A673 (cell line): ENCODE results near the gene ARHGAP24. TPM values are rescaled to one million over a fixed set of nuclear protein-coding genes. Genes with fewer than 3 reads are reported as not detected.

Experiments used
- BruUV-seq: library from RNA; stranded (reverse); fragments of 400-500 nt; replicated peaks from 2 replicates; lab custom pipeline; 2021; lab: Mats Ljungman, UMichigan
- CTCF ChIA-PET: fragments of 300-600 bp; sonication (Branson Sonifier 250); formaldehyde crosslinking; loops from one replicate; lab custom pipeline; 2022; ENCODE audit warnings: antibody characterized with exemption; lab: Charles Lee
- POLR2A ChIA-PET: fragments of 300-600 bp; sonication (Branson Sonifier 250); formaldehyde crosslinking; loops from one replicate; lab custom pipeline; 2022; ENCODE audit warnings: antibody characterized with exemption; ENCODE audit not compliant: low non-redundant PET; lab: Charles Lee
- DNase-seq: peaks from one replicate; pipeline ENCODE4 v3.0.0-alpha.2; 2015; ENCODE audit warnings: low spot score
- H3K27ac ChIP-seq: fragments of 200-600 bp; sonication (generic); 2 replicates; pipeline ENCODE4 v1.5.1; 2016; ENCODE audit warnings: mixed run types, low read depth, mild to moderate bottlenecking, mixed read lengths, antibody characterized with exemption, low read length; ENCODE audit not compliant: poor library complexity, severe bottlenecking
- H3K27me3 ChIP-seq: fragments of 200-600 bp; sonication (generic); replicated peaks from 2 replicates; pipeline ENCODE4 v1.6.1; 2017; ENCODE audit warnings: mixed run types, low read depth, mild to moderate bottlenecking, mixed read lengths, antibody characterized with exemption, low read length; ENCODE audit not compliant: insufficient read depth, poor library complexity
- H3K36me3 ChIP-seq: fragments of 200-600 bp; sonication (generic); 2 replicates; pipeline ENCODE4 v1.6.1; 2016; ENCODE audit warnings: mixed run types, mild to moderate bottlenecking, mixed read lengths, antibody characterized with exemption, low read length; ENCODE audit not compliant: insufficient read depth, poor library complexity, severe bottlenecking
- H3K4me1 ChIP-seq: fragments of 200-600 bp; sonication (generic); 2 replicates; pipeline ENCODE4 v1.6.1; 2017; ENCODE audit warnings: mixed run types, mild to moderate bottlenecking, mixed read lengths, antibody characterized with exemption, low read length; ENCODE audit not compliant: insufficient read depth, poor library complexity, severe bottlenecking
- H3K4me3 ChIP-seq: fragments of 200-600 bp; sonication (generic); 2 replicates; pipeline ENCODE4 v1.5.1; 2016; ENCODE audit warnings: low read depth, mixed run types, mild to moderate bottlenecking, mixed read lengths, low read length; ENCODE audit not compliant: poor library complexity, severe bottlenecking
- H3K9me3 ChIP-seq: fragments of 200-600 bp; sonication (generic); 2 replicates; pipeline ENCODE4 v1.6.1; 2016; ENCODE audit warnings: mixed run types, low read depth, mild to moderate bottlenecking, mixed read lengths, antibody characterized with exemption, low read length; ENCODE audit not compliant: poor library complexity, severe bottlenecking
- EZH2 ChIP-seq: fragments of 200-600 bp; sonication (generic); IDR thresholded peaks from 2 replicates; pipeline ENCODE4 v1.6.1; 2017; ENCODE audit warnings: borderline replicate concordance, low read depth, mild to moderate bottlenecking, mixed read lengths, antibody characterized with exemption, low read length; ENCODE audit not compliant: poor library complexity, severe bottlenecking
- intact Hi-C: fragments of 100-400 bp; cut with micrococcal nuclease; formaldehyde crosslinking; loops from one replicate; pipeline ENCODE4 v1.10.0; 2022; ENCODE audit not compliant: unreplicated experiment
- microRNA-seq: library from miRNA; unstranded; fragments of <30 nt; microRNA quantifications from one replicate; pipeline ENCODE4 v1.2.0, GENCODE V29; 2021
- total RNA-seq: library from RNA; stranded (reverse); gene quantifications from 2 replicates; pipeline ENCODE4 v1.2.3, GENCODE V29; 2021
- TF ChIP-seq, protein P1 (sequence below): fragments of 300-800, 200-600 bp; sonication (generic); conservative IDR thresholded peaks from 2 replicates; pipeline ENCODE4 v1.5.1; 2017; ENCODE audit warnings: low read depth, mild to moderate bottlenecking, antibody characterized with exemption, low read length, moderate library complexity, mixed read lengths

ARHGAP24 gene
- total RNA-seq, 1 experiment from 2014 or later = 5.8 TPM

DNA sequence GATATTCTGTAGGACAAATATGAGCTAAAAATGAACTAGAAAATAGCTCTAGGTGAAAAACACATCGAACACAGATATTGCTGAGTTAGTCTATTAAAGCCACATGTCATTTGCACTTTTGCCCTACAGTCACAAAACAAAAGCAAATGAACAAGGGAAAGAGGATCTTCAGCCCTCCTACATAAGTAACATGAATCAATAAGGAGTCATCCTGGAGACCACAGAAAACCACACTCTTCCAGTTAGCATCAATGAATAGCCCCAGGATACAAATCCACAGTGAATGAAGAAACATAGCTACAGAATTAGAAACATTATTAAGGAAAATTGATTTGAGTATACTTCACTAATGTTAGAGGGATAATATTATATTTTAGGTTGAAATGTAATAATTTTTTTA, 573.5 kb downstream of the ARHGAP24 start:
- ChIA-PET POLR2A (no interaction called here), CTCF (no interaction called here)
- Histone ChIP-seq H3K4me1 (no peaks in the 10 kb centered on the region), H3K27me3 (no peaks in the 10 kb centered on the region), H3K27ac (no peak overlapping the region), H3K4me3 (no peak overlapping the region), H3K36me3 (no peaks in the 10 kb centered on the region), H3K9me3 (no peaks in the 10 kb centered on the region)
- BruUV-seq = no TSS peak
- intact Hi-C loops = loop anchor here (10.0 kb wide), 2 partner anchors 294 to 964 kb away; no protein-coding TSS in a partner anchor
- DNase-seq = no peak
- TF ChIP-seq, protein P1, sequence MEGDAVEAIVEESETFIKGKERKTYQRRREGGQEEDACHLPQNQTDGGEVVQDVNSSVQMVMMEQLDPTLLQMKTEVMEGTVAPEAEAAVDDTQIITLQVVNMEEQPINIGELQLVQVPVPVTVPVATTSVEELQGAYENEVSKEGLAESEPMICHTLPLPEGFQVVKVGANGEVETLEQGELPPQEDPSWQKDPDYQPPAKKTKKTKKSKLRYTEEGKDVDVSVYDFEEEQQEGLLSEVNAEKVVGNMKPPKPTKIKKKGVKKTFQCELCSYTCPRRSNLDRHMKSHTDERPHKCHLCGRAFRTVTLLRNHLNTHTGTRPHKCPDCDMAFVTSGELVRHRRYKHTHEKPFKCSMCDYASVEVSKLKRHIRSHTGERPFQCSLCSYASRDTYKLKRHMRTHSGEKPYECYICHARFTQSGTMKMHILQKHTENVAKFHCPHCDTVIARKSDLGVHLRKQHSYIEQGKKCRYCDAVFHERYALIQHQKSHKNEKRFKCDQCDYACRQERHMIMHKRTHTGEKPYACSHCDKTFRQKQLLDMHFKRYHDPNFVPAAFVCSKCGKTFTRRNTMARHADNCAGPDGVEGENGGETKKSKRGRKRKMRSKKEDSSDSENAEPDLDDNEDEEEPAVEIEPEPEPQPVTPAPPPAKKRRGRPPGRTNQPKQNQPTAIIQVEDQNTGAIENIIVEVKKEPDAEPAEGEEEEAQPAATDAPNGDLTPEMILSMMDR = no peak
- TF ChIP-seq EZH2 = no peak

DNA sequence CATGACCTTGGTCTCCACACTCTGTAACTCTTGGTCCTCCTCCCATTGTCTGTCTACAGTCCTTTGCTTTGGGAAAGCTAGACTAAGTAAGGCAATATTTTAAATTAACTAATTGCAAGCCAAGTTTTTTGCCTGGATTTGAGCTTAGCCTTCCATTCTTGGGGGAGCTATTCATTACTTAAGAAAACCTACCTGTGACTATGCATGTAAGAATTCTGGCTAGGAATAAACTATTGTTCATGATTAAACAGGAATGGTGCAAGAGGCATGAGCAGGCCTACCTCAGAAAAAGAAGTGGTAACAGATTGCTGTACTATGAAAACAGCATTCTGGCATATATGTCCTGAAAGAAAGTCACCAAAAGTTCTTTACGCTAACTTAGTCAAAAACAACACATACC, 575.5 kb downstream of the ARHGAP24 start:
- ChIA-PET CTCF (no interaction called here), POLR2A (no interaction called here)
- H3K9me3 ChIP-seq = no peaks in the 10 kb centered on the region
- no peaks in the 10 kb centered on the region for H3K36me3 ChIP-seq
- no peak overlapping the region for H3K4me3 ChIP-seq
- intact Hi-C loops = no loop called here
- no peak for DNase-seq
- BruUV-seq = no TSS peak
- no peaks in the 10 kb centered on the region for H3K4me1 ChIP-seq
- H3K27me3 ChIP-seq = no peaks in the 10 kb centered on the region
- TF ChIP-seq EZH2 = no peak
- TF ChIP-seq, protein P1 = no peak
- H3K27ac ChIP-seq = no peak overlapping the region

Small RNA genes lying within 50 kb of the gene (microRNA-seq; reads per million reads assigned to microRNA genes)
- 4.0 reads per million, percentile 11 among the genes with 10 or more reads in this experiment for gene MIR4451
